NCI-H2196 (cell line): ENCODE data around the gene OR5K4.
A peak's percentile ranks its signal among the peaks of the same experiment; 100 is the strongest.

Experiments used
- DNase-seq: peaks from one replicate; lab custom pipeline; 2025; ENCODE audit not compliant: unreplicated experiment; lab: John Stamatoyannopoulos, UW

The OR5K4 gene, protein sequence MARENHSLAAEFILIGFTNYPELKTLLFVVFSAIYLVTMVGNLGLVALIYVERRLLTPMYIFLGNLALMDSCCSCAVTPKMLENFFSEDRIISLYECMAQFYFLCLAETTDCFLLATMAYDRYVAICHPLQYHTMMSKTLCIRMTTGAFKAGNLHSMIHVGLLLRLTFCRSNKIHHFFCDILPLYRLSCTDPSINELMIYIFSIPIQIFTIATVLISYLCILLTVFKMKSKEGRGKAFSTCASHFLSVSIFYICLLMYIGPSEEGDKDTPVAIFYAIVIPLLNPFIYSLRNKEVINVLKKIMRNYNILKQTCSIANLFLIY

DNA sequence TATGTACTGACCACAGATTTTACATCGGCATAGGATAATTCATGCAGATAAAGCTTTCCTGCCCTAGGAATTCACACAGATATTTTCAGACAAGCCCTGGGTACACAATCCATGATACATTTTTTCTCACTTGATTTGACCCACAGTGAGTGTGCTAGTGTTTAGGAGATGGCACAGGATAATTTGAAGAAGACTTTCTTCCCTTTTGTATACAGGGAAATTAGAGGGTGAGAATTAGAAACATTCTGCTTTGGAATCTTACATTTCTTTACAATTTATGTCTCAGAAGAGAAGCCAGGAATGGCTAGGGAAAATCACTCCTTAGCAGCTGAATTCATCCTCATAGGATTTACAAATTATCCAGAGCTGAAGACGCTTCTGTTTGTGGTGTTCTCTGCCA lies at the start of gene OR5K4:
OR5K4 (plus strand) TSS at position 301 of the 400 bp plus-strand sequence; CDS start at position 301, 0 bp downstream.
- DNase-seq: no peak

DNA sequence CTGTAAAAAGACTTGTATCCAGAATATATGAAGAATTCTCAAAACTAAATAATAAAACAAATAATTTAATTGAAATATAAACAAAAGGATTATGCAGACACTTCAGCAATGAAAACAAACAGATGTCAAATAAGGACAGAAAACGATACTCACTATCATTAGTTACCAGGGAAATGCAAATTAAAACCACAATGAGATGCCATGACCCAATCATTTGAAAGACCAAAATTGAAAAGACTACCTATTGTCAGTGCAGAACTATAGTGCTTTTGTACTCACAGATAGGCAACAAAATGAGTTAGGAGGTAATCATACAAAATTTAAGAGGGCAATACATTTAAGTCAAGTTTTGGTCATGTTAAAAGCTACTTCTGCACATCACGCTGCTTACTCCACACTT lies 31.6 kb upstream of the OR5K4 start:
- no peak for DNase-seq

DNA sequence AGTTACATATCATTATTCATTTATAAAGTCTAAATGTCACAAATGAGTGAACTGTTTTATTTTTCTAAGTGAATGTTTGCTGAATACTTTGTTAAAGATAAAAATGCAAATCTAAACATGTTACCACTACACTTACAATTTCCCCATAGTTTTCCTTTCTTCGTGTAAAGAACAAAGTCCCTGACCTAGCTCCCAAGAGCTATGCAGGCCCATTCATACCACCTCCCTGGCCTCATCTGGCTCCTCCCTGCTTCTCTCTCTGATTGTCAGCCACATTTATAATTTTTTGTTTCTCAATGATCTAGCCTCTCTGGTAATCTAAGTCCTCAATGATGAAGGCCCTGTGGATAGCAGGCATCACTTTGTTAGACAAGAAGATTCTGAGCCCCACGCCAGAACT lies 31.0 kb upstream of the OR5K4 start:
- no peak for DNase-seq

DNA sequence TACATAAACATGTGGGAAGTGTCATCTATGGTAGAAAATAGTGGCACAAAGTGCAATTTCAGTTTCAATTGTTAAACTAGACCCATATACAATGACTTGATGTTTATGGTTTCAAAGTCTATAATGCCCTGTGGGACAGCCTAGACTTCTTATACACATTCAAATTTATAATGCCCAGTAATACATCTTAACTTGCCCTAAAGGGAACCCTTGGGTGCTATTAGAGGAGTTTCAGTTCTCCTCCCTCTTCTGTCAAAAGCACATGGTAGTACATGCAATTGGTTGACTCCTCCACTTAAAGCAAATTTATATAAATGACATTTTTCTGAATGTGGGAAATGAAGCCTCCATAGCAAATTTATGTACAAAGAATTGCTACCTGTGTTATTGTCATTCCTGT lies 30.2 kb upstream of the OR5K4 start:
- no peak for DNase-seq

DNA sequence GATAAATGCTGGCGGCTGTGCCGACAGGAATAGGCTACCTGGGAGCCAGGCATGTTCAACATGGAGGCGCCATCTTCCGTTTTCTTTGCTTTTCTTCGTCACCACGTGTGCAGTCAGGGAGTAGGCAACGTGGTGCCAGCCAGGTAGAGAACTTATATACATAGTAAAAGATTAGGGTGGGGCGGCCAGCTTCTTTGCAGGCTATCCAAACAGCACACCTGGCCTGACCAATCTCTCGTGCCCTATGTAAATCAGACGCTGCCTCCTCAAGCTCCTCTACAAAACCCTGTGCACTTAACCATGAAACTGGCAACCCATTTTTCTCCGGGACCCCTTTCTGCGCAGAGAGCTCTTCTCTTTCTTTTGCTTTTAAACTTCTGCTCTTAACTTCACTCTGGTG lies 28.6 kb upstream of the OR5K4 start:
- no peak for DNase-seq

DNA sequence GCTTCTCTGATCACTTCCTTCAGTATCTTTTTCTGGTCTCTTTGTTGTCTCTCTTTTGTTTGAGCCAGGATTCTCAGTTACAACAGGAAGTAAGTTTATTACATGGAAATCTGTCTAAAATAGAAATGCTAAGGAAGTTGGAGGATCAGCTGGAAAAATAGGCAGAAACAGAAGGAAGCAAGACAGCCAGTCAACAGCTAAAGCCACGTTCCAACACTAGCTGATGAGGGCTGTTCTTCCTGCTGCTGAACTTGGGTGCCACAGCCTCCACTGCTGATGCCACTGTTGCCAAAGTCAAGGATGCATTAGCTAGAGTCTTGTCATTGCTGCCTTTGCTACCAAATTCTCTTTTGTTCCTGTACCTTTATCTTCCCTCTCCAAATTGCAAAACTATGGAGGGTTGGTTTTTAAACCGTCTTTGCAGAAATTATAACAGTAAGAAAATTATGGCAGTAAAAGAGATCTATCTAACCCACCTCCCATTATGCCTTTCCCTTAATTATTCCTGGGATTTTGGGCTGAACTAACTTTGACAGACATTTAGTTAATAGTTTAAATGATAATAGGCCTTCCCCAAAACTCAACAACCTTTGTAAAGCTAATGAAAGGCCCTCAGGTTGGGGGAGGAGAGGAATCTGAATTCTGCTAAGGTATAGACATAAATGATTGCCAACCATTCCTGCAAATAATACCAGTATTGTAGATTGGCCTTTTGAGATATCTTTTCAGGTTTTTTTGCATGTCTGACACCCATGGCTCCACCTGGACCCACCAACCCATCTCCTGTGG lies 27.4 kb upstream of the OR5K4 start:
- DNase-seq: no peak

DNA sequence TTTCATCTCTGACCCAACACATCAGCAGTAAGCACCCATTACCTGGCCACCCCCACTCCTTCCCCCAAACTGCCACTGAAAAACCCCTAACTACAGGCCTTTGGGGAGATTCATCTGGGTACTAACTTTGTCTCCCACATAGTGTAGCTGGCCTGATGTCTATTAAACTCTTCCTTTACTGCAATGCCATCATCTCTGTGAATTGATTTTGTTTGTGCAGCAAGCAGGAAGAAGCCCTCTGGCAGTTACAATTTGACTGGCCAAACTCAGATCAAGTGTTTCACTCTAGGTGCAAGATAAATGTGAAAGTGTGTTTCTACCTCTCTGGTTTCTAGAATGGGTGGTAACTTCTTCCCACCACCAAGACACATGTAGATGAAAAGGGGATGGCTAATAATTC lies 26.7 kb upstream of the OR5K4 start:
- no peak for DNase-seq

DNA sequence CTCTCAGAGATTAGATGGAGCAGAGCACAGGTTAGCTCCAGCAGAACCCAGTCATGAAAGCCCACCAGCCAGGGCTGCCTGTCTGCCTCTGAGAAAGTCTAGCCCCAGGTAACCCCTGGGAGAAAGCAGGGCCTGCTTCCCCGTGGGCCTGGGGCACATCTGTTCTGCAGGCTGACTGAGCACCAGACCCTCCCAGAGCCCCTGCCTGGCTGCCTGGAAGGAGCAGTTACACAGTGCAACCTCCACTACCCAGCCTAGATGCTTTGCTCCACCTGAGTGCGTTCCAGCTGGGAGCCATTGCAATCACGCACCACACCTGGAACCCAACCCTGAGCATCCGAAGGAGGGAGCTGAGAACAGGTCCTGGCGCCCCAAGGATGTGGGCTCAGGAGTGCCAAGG lies 24.7 kb upstream of the OR5K4 start:
- DNase-seq: no peak

DNA sequence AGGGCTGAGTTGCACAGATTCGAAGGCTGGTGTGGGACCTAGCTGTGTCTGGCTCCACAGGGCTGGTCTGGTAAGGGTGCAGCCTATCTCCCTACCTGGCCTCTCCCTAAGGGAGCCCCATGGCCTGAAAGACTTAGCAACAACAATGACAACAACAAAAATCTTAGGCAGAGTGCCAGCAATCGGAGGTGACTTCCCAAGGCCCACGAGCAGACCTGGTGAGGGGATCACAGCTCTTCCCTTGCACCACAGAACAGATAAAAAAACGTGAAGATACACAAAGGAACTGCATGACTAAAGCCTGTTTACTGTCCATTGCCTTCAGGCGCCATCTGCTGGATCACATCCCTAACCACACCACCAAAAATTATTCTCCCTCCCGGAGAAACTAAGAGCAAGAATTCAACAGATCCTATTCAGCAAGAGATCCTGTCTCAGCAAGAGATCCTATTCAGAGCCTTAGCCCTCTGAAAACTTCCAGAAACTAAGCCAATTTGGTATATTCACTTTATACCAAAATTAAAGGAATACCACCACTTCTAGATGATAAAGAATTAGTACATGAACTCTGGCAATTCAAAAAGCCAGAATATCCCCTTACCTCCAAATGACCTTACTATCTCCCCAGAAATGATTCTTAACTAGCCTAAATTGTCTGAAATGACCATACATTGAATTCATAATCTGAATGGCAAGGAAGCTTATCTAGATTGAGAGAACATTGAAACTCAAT lies 24.1 kb upstream of the OR5K4 start:
- DNase-seq: peak; percentile 49

DNA sequence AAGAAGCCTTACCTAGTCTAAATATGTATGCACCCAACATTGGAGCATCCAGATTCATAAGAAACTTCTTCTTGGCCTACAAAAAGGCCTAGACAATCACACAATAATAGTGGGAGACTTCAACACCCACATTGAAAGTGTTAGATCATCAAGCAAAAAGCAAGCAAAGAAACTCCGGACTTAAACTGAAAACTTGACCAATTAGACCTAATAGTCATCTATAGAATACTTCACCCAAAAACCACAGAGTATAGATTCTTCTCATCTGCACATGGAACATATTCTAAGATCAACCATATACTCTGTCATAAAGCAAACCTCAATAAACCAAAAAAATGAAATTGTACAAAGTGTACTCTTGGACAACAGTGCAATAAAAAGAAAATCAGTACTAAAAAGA lies 22.3 kb upstream of the OR5K4 start:
- no peak for DNase-seq

DNA sequence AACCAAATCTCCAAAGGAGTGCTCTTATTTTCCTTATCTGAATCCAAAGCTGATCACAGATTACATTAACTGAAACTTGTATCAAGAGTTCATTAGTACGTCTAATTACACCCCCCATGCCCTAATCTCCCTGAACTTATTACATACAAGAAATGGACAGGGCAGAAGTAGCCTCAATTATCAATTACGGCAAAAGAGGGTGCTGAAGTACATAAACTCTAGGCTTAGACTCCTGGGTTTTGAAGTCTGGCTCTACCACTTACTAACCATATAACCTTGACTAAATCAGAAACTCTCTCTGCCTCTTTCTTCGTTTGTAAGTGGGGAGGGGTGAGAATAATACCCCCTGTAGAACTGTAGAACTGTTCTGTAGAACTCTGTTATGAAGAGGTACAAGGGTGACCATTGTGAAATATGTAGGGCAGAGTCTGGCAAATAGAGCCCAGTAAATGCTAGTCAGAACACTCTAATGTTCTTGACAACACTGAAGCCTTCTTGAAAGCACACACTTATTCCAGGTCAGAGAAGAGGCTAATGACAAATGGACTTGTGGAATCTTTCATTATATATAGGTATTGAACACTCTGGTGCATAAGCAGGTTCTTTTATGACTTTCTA lies 19.6 kb upstream of the OR5K4 start:
- DNase-seq: no peak

DNA sequence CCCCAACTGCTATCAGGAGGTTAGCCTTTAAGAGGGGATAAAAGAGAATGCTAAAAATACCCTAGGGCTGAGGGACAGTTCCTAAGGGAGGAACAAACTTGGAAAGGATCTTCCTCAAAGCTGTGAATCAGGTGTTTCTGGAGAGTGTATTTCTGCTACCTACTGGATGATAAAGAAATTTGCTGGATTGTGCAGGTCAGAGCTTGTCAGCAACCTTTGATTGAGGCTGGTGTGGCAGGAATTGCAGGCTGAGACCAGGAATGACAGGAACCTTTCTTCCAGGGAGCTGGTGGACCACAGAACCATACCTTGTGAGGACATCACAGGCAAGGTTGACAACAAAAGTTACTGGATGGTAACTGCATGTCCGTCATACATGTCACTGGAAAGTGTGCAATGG lies 14.6 kb upstream of the OR5K4 start:
- no peak for DNase-seq

DNA sequence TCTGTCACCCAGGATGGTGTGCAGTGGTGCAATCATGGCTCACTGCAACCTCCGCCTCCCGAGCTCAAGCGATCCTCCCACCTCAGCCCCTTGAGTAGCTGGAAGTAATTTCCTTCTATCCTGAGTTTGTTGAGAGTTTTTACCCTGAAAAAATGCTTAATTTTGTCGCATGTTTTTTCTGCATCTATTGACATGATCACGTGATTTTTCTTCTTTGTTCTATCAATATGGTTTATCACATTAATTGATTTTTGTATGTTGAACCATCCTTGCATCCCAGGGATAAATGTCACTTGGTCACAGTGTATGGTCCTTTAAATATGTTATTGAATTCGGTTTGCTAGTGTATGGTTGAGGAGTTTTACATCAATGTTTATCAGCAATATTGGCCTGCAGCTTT lies 11.9 kb upstream of the OR5K4 start:
- DNase-seq: no peak

DNA sequence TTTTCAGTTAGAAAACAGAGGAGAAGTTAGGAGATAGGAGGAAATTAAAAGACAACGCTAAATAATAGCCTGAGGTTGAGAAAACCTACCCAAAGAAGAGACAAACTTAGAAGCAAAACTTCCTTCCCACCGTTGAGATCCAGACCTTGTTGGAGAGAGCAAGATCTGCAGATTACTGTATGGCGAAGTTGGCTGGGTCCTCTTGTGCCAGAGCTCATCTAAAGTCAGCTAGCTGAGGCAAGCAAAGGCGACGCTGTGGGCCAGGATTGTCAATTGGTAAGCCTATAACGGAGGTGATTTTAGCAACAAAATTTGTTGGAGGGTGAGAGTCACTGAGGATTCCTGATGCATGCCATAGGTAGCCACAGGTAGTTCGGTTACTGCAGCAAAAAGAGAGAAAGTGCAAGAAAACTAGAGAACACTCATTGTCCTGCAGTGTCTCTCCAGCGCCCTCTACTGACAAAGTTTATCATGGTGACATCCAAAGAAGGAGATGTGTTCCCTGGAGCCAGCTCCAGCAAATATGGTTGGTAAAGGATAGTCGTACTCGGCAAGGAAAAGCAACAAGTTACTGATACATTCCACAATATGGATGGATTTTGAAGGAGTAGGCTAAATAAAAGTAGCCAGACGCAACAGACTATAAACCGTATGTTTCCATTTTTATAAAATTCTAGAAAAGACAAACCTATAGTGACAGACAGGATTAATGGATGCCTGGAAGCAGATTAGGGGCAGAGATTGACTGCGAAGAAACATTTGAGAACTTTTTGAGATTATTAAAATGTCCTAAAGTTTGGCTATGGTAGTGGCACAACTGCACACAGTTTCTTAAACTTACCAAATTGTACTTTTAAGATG lies 9.8 kb upstream of the OR5K4 start:
- peak; percentile 51 for DNase-seq

DNA sequence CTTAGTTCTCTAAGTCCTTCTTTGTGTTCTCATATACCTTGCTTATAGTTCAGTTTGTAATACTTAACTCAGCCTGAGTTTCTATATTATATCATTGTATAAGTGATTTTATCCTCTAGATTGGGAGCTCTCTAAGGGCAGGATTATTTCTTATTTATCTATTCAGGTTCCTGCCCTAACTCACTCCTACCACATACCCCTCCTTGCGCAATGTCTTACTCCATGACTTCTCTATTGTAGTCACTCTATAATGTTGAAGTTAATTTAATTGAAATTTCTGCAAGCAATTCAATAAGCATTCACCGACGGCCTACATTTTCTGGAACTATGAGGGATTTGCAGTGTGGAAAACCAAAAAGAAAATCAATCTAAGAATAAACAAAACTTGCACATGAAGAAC lies 3.6 kb upstream of the OR5K4 start:
- no peak for DNase-seq

DNA sequence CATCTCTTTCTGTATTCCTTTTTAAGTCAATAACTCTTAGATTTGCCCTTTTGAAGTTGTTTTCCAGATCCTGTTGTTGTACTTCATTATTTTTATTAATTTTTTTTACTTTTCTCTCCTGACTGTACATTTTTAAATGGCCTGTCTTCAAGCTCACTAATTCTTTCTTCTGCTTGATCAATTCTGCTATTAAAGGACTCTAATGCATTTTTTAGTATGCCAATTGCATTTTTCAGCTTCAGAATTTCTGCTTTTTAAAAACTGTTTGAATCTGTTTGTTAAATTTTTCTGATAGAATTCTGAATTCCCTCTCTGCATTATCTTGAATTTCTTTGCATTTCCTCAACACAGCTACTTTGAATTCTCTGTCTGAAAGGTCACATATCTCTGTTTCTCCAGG lies 5.6 kb downstream of the OR5K4 start:
- no peak for DNase-seq

DNA sequence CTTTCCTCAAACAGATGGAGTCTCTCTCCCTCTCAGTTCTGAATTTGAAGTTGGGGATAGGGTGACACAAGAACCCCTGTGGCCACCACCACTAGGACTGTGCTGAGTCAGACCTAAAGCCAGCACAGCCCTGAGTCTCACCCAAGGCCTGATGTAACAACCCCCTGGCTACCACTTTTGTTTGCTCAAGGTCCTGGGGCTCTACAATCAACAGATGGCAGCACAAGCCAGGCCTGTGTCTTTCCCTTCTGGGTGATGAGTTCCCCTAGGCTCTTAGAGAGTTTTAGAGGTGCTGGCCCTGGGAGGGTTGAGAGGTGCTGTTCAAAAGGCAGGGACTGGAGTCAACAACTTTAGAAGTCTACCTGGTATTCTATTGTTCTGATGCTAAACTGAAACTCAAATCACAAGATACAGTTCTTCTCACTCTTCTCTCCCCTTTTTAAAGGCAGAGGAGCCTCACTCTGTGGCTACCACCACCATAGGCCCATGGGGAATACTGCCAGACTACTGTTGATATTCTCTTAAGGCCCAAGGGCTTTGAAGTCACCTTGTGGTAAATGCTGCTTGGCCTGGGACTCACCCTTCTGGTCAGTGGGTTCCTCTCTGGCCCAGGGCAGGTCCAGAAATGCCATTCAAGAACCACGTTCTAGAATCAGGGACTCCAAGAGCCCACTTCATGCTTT lies 6.5 kb downstream of the OR5K4 start:
- DNase-seq: no peak

DNA sequence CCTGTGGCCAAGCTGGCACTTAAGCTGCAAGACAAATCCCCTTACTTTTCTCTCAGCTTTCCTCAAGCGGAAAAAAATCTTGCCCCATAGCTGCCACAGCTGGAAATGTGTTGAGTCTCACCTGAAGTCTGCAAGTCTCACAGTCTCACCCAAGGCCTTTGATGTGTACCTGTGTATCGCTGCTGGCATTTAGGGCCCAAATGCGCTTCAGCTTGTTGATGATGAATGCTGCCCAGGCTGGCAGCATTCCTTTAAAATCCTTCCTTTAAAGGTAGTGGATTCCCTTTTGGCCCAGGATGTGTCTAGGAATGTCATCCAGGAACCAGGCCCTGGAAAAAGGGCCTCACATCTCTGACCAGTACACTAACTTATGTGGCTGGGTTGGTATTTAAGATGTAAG lies 7.0 kb downstream of the OR5K4 start:
- DNase-seq: no peak

DNA sequence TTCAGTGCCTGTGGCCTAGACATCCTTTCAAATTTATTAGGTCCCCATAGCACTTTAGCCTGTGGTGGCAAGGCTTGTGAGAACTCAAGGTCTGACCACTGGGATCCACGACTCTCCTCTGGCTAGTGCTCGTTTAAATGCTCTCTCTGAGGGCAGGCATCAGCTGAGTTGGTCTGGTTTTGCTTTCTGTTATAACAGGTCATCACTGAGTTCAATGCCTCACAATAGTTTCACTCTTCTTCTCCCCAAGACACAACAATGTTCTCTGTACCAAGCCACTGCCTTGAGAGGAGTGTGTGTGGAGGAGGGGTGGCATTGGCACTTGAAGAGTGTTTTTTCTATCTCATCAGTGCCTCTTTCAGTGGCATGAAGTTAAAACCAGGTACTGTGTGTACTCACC lies 7.6 kb downstream of the OR5K4 start:
- DNase-seq: no peak
